ENCODE measurements around the gene GHRHR.

GHRHR gene

DNA sequence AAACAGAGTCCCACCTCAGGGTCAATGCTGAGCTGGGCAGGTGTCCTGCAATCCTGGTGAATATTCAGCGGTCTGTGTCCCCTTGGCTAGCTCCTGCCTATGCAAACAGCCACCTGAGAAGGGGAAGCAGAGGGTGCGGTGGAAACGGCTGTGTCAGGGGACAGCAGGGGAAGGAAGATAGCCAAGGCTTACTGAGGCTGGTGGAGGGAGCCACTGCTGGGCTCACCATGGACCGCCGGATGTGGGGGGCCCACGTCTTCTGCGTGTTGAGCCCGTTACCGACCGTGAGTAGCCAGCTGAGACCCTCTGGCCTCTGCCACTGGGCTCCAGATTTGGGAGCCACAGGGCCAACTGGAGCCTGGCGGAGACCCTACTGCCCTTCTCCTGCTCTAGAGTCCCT is at the start of gene GHRHR:
TSS of gene GHRHR (plus strand) at position 112 of the 400 bp plus-strand sequence. CDS start at position 228, 116 bp downstream.
- no peak for DNase-seq

DNA sequence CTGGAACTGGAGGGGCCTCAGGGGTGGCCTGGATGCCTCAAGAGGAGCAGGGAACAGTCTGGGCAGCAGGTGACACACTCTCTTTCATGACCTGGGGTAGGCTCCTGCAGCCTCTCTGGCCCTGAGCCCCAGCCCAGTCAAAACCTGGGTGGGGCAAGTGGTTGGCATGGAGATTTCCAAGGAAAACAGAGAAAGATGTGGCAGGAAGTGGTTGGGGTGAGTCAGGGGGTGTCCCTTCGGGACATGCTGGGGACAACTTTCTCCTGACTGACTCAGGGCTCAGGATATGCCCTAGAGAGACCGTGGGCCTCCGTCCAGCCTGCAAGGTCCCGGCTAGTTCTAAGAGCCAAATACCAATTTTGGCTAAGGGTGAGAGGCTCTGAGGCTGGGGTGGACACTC is 49.2 kb upstream of the GHRHR start:
- DNase-seq, result no peak

- DNase-seq, result no peak
Measured at GRCh38 chr7:30915005-30915601, 48.6 kb upstream of the GHRHR start.

DNA sequence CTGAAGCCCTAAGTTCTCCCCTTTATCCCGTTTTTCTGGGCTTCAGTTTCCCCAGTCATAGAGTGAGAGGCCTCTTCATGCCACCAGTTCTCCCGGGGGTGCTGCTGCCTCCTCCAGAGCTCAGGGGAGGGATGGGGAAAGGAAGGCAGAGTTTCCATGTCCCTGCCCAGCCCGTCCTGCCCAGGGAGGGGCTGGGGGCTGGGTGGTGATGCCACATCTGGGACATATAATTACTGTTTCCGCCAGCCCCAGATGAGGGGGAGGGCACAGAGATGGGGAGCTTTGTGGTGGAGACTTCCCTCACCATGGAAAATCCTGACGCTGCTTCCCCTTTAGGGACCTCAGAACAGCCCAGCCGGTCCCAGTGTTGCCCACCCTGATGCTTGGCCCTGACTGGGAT is 48.0 kb upstream of the GHRHR start:
- DNase-seq, result no peak

GRCh38 chr7:30916255-30916654 is 47.5 kb upstream of the GHRHR start:
- no peak for DNase-seq

GRCh38 chr7:30916767-30917166 is 47.0 kb upstream of the GHRHR start:
- no peak for DNase-seq

DNA sequence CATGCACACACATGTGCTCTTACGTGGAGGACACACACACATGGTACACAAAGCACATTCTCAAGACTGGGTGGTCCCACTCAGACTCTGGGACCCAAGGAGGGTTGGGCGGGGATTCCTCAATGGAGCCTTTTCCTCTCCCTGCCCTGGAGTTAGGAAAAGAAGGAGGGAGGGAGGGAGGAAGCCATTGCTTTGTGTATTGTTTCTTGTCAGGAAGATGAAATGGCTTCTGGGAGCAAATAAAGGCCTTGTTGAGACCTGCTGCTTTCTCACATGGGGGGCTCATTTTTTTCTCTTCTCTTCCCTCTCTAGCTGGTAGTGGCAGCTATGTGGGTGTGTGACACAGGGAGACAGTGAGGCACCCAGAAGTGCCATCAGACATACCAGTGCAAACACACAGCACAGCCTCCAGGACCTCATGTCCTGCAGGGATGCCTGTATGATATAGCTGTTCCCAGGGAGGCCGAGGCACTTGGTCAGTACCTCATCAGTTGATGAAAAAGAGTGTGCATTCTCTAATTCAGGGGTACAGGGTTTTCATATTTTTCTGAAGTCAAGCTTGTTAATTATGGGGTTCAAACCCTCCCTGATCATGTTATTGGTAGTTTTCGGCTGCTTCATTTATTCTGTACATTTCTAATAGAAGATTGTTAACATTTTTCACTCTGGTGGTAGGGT is 46.4 kb upstream of the GHRHR start:
- no peak for DNase-seq

- DNase-seq, result no peak
Measured at GRCh38 chr7:30918676-30919075, 45.1 kb upstream of the GHRHR start.

DNA sequence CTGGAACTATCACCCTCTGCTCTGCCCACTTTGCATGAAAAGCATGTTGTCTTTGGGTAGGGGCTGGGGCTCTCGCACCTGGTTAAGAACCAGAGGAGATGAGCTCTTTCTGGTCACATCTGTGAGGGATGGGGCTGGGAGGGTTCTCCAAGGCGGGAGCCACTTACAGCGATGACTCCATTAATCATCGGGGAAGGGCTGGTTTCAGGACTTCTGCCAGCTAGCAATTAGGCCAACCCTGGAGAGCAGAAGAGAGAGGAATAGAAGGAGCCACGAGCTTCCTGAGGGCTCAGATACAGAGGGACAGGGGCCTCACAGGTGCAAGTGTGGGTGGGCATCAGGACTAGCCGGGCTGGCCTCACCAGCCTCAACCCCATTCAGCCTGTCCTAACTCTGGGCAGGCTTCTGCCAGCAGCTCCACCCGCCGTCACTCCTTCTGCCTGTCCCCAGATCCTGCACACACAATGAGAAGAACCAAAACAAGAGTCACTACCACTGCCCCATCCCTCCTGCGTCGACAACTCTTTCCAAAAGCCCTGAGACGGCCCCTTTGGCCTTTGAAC is 43.7 kb upstream of the GHRHR start:
- DNase-seq, result peak; percentile 4

DNA sequence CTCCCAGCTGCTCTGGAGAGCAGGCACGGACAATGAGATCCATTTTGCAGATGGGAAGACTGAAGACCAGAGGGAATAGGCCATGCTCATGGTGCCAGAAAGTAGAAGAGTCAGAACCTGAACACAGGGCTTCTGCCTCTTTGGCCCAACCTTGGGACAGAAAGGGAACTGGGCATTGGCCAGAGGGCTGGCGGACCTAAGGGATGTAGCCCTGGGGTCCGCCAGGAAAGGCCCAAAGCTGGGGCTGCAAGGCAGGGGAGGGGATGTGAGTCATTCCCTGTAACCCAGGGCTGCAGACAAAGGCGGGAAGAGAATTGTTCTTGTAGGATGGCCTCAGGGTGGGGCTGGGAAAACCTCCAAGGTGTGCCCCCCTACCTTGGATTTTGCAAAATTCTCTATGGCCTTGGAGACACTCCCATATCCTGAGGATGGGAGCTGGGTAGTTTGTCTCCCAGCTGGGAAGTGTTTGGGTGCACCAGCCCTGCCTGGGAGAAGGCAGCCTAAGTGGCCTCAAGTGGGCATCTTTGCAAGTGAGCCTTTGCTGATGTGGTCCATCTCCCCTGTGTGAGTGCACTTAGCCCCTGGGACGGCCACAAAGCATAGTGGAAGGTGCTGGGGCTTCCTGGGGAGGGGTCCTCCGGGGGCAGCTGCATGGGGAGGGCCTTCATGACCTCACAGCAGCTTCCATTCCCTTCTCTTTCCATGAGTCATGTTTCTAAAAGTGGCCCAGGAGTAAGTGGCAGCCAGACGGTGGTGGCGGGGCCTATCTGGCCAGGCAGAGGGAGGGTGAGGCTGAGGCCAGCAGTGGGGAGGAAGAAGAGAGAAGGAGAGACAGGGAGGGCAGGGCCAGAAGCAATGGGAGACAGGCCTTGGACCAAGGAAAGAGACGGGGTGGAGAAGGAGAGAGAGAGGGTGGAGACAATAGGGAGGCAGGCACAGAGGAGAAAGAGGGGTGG is 42.9 kb upstream of the GHRHR start:
- peak; percentile 8 for DNase-seq

GRCh38 chr7:30921540-30922401 is 42.0 kb upstream of the GHRHR start:
- DNase-seq, result peak; percentile 8

GRCh38 chr7:30922596-30922995 is 41.2 kb upstream of the GHRHR start:
- DNase-seq, result no peak

- DNase-seq, result peak; percentile 4
Measured at GRCh38 chr7:30923009-30923773, 40.6 kb upstream of the GHRHR start.

- DNase-seq, result peak; percentile 7
Measured at GRCh38 chr7:30923774-30924413, 39.9 kb upstream of the GHRHR start.

DNA sequence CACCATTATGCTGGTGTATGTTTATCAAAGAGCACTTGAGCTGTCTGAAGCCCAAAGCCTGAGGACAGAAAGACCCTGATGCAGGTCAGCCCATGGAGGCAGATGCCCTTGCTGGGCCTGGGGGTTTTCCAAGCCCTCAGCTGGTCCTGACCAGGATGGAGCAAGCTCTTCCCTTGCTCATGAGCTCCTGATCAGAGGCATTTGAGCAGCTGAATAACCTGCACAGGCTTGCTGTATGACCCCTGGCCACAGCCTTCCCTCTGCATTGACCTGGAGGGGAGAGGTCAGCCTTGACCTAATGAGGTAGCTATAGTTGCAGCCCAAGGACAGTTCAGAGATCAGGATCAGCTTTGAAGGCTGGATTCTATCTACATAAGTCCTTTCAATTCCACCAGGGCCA is 39.1 kb upstream of the GHRHR start:
- no peak for DNase-seq

DNA sequence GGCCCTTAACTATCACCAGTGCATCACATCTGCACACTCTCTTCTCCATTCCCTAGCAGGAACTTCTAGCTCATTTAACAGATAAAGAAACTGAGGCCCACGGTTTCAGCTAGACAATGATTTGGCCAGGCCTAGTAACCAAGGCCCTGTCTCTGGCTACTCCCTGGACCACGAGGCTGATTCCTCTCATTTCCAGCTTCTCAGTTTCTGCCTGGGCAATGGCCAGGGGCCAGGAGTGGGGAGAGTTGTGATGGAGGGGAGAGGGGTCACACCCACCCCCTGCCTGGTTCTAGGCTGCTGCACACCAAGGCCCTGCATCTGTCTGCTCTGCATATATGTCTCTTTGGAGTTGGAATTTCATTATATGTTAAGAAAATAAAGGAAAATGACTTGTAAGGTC is 38.6 kb upstream of the GHRHR start:
- no peak for DNase-seq

GRCh38 chr7:30925913-30926312 is 37.8 kb upstream of the GHRHR start:
- DNase-seq, result peak; percentile 8

DNA sequence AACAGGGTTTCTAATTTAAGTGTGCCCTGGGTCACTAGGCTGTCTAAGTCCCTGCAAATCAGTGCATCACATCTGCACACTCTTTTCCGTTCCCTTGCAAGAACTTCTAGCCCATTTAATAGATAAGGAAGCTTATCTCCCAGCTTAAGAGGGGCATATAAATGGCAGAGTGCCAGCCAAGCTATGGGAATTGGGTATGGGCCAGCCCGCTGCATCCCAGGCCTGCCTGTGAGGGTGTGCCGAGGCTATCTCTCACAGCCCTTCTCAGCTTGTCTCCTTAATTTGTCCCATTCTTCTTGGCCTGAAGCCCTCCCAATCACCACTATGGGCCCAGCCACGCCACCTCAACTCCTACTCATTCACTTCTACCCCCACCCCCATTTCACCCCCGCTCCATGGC is 37.4 kb upstream of the GHRHR start:
- DNase-seq, result no peak

DNA sequence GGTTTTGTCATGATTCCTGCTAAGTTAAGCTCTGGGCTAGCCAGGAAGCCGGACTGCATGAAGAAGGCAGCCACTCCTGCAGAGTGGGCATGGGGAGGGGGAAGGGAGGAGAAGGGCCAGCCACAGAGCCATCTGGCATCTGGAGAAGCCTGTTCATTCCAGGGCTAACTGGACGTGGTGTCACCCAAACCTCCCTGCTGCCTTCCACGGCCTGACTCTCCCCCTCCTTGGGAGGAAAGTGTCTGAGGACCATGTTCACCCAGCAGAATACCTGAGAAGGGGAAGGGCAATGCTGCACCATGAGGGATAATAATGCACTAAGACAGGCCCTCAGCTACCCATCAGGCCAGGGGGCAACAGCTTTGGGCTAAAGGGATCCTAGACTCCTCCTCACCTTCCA is 36.7 kb upstream of the GHRHR start:
- no peak for DNase-seq

- no peak for DNase-seq
Measured at GRCh38 chr7:30927559-30927958, 36.2 kb upstream of the GHRHR start.

DNA sequence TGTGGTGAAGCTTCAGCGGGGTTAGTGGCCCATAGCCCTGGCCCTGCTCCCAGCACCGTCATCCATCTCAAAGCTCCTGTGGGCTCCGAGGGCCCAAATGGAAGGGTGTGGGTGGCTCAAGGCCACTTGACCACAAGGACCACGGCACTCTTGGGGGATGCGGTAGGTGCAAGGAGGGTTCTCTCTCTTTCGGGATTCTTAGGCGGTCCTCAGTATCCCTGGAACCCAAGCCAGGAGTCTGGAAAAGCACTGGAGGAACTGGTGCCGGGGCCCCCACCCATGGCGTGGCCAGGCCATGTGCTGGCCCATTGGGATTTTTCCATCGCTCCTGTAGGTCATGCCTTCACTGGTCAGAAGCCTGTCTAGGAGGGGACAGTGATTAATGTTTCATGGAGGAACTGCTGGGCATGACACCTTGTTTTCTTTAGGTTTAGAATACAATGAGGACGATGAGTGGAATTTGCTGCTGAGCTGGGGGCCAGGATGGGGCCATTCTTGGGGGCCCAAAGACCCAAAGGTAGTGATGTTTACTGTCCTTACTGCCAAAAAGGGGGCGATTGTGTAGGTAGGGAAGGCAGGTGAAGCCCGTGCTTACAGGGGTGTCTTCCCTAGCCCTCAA is 35.4 kb upstream of the GHRHR start:
- no peak for DNase-seq
